BE2C (cell line): ENCODE results near the gene RPAP3.

Experiments used
- DNase-seq: peaks from one replicate; pipeline ENCODE4 v3.0.0-alpha.2; 2020
- H3K27me3 ChIP-seq: fragments of 250-450 bp; sonication (Bioruptor Pico); 2 replicates; pipeline ENCODE4 v1.5.1; 2020; ENCODE audit warnings: mild to moderate bottlenecking
- H3K36me3 ChIP-seq: fragments of 250-450 bp; sonication (Bioruptor Pico); 2 replicates; pipeline ENCODE4 v1.5.1; 2020; ENCODE audit warnings: mild to moderate bottlenecking
- H3K4me1 ChIP-seq: fragments of 250-450 bp; sonication (Bioruptor Pico); 2 replicates; pipeline ENCODE4 v1.5.1; 2020
- H3K4me3 ChIP-seq: 2 replicates; pipeline ENCODE4 v1.5.1; 2011; ENCODE audit warnings: low read depth, low read length
- H3K9me3 ChIP-seq: fragments of 250-450 bp; sonication (Bioruptor Pico); 2 replicates; pipeline ENCODE4 v1.5.1; 2020
- TF ChIP-seq, protein P1 (sequence below): IDR thresholded peaks from 2 replicates; pipeline ENCODE4 v1.5.1; 2012; ENCODE audit warnings: mild to moderate bottlenecking, low read depth, low read length

Gene RPAP3

GRCh38 chr12:47721431-47721973 lies 15.7 kb upstream of the RPAP3 start:
- TF ChIP-seq, protein P1, sequence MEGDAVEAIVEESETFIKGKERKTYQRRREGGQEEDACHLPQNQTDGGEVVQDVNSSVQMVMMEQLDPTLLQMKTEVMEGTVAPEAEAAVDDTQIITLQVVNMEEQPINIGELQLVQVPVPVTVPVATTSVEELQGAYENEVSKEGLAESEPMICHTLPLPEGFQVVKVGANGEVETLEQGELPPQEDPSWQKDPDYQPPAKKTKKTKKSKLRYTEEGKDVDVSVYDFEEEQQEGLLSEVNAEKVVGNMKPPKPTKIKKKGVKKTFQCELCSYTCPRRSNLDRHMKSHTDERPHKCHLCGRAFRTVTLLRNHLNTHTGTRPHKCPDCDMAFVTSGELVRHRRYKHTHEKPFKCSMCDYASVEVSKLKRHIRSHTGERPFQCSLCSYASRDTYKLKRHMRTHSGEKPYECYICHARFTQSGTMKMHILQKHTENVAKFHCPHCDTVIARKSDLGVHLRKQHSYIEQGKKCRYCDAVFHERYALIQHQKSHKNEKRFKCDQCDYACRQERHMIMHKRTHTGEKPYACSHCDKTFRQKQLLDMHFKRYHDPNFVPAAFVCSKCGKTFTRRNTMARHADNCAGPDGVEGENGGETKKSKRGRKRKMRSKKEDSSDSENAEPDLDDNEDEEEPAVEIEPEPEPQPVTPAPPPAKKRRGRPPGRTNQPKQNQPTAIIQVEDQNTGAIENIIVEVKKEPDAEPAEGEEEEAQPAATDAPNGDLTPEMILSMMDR: no peak
- Histone ChIP-seq H3K27me3 (no peaks in the 10 kb centered on the region), H3K4me1 (peaks cover 4% of the 10 kb centered on the region), H3K36me3 (no peaks in the 10 kb centered on the region), H3K9me3 (no peaks in the 10 kb centered on the region), H3K4me3 (no peak overlapping the region)
- DNase-seq: no peak

GRCh38 chr12:47718531-47718930 lies 12.7 kb upstream of the RPAP3 start:
- DNase-seq: no peak
- TF ChIP-seq, protein P1: no peak
- H3K36me3 ChIP-seq: no peaks in the 10 kb centered on the region
- H3K9me3 ChIP-seq: no peaks in the 10 kb centered on the region
- no peaks in the 10 kb centered on the region for H3K27me3 ChIP-seq
- H3K4me3 ChIP-seq: no peak overlapping the region
- H3K4me1 ChIP-seq: peaks cover 4% of the 10 kb centered on the region

GRCh38 chr12:47717443-47718193 lies 11.8 kb upstream of the RPAP3 start:
- no peaks in the 10 kb centered on the region for H3K9me3 ChIP-seq
- no peak overlapping the region for H3K4me3 ChIP-seq
- no peaks in the 10 kb centered on the region for H3K27me3 ChIP-seq
- DNase-seq: peak; percentile 77
- peaks cover 4% of the 10 kb centered on the region for H3K4me1 ChIP-seq
- TF ChIP-seq, protein P1: peak; percentile 86
- no peaks in the 10 kb centered on the region for H3K36me3 ChIP-seq

GRCh38 chr12:47717046-47717442 lies 11.2 kb upstream of the RPAP3 start:
- Histone ChIP-seq H3K4me1 (peaks cover 4% of the 10 kb centered on the region), H3K4me3 (no peak overlapping the region), H3K36me3 (no peaks in the 10 kb centered on the region), H3K9me3 (no peaks in the 10 kb centered on the region), H3K27me3 (no peaks in the 10 kb centered on the region)
- DNase-seq: no peak
- TF ChIP-seq, protein P1: no peak

DNA sequence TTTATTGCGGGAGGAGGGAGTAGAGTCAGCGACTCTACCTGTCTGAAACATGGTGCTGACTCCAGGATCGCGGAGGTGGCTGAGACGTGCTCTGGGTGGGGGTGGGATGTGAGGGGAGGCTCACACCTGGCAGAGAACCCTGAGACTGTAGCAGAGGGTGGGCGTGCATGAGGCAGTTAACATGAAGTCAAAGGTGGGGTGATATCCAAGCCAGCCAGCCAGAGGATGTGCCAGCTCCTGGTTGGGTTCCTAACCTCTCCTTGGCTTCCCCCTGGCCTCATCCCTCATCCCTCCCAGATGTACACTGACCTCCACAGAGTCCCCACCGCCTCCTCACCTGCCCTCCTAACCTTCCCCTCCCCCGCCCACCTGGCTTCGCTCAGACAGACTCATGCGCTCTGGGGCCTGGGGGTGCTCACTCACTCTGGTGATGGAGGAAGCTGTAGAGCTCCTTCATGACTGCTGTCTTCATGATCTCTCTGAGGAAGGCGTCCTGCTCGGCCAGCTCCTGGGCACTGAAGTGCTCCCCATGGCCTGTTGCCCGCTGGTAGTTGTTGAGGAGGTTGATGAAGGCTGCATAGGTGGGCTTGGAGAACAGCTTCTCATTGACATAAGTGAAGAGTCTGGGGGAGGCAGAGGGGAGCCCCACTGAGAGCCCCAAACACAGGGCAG lies 10.2 kb upstream of the RPAP3 start:
- H3K4me3 ChIP-seq: no peak overlapping the region
- TF ChIP-seq, protein P1: no peak
- no peak for DNase-seq
- no peaks in the 10 kb centered on the region for H3K27me3 ChIP-seq
- no peaks in the 10 kb centered on the region for H3K36me3 ChIP-seq
- peaks cover 4% of the 10 kb centered on the region for H3K4me1 ChIP-seq
- H3K9me3 ChIP-seq: no peaks in the 10 kb centered on the region
